Gastroesophageal sphincter (tissue), 4 donors: ENCODE measurements around the gene MAP7. TPM values are rescaled to one million over a fixed set of nuclear protein-coding genes. Genes with fewer than 3 reads are reported as not detected.

Experiments used
- ATAC-seq: fragments of 150-250 bp; one replicate; pipeline ENCODE4 v1.9.1; 2016; ENCODE audit warnings: mild to moderate bottlenecking, moderate library complexity
- H3K27ac ChIP-seq, 4 donors: fragments of 200-600 bp; sonication (generic) in 3 of 4; 1 replicate in 3 of 4; 2 replicates in 1 of 4; pipeline ENCODE4 v1.5.1; 2016 to 2019
- H3K27me3 ChIP-seq: fragments of 200-600 bp; sonication (generic); one replicate; pipeline ENCODE4 v1.5.1; 2019
- H3K36me3 ChIP-seq, 2 donors: fragments of 200-600 bp; sonication (generic); one replicate each; pipeline ENCODE4 v1.5.1; 2019; ENCODE audit warnings: control low read depth in 1 of 2
- H3K4me1 ChIP-seq, 3 donors: fragments of 200-600 bp; sonication (generic); 1 replicate in 2 of 3; 2 replicates in 1 of 3; pipeline ENCODE4 v1.5.1; 2016 to 2019; ENCODE audit warnings: control low read depth in 2 of 3
- H3K4me3 ChIP-seq, 2 donors: fragments of 200-600 bp; sonication (generic); one replicate each; pipeline ENCODE4 v1.5.1; 2019; ENCODE audit warnings: mild to moderate bottlenecking in 1 of 2, moderate library complexity in 1 of 2
- H3K9me3 ChIP-seq, 3 donors: fragments of 200-600 bp; sonication (generic); one replicate each; pipeline ENCODE4 v1.5.1; 2017 to 2019; ENCODE audit warnings: control low read depth in 2 of 3
- CTCF ChIP-seq, 4 experiments: fragments of 200-600 bp in 2 of 4; fragments of 450-650 bp in 2 of 4; sonication (generic) in 1 of 4; IDR thresholded peaks; one replicate each; pipeline ENCODE4 v1.5.1; 2017 to 2019; ENCODE audit warnings: antibody characterized with exemption in 4 of 4, mild to moderate bottlenecking in 2 of 4, moderate library complexity in 2 of 4
- EP300 ChIP-seq: sonication (generic); formaldehyde crosslinking; IDR thresholded peaks from one replicate; pipeline ENCODE4 v1.6.1; 2017; ENCODE audit warnings: antibody characterized with exemption, mild to moderate bottlenecking
- POLR2A ChIP-seq, 2 donors: fragments of 450-650 bp; IDR thresholded peaks; one replicate each; pipeline ENCODE4 v1.6.1; 2017; ENCODE audit warnings: antibody characterized with exemption in 2 of 2, mild to moderate bottlenecking in 2 of 2, moderate library complexity in 1 of 2
- POLR2AphosphoS5 ChIP-seq: sonication (generic); formaldehyde crosslinking; IDR thresholded peaks from one replicate; pipeline ENCODE4 v1.6.1; 2017; ENCODE audit warnings: antibody characterized with exemption
- WGBS, 2 donors: methylation state at CpG; one replicate each; pipeline ENCODE4 v1.1.5; 2018; ENCODE audit warnings: low coverage in 1 of 2; 5-methylcytosine and 5-hydroxymethylcytosine counted together
- total RNA-seq, 4 donors: library from RNA; depleted of rRNA; stranded (reverse); fragments of >200 nt; gene quantifications; one replicate each; pipeline ENCODE4 v1.1.0, GENCODE V29; 2016

The MAP7 gene
- total RNA-seq, 4 donors from 2014 or later, result 1.1 to 6.7 (median 4.3) TPM

GRCh38 chr6:136535017-136535765 lies 15.0 kb downstream of the MAP7 start:
- 29 to 33% methylated on average over 2 to 3 of the region's 5 CpGs for WGBS, 2 donors
- no peaks in the 10 kb centered on the region for H3K27me3 ChIP-seq
- H3K27ac ChIP-seq, result no peak overlapping the region
- no peaks in the 10 kb centered on the region for H3K9me3 ChIP-seq
- H3K4me1 ChIP-seq, result no peaks in the 10 kb centered on the region
- H3K4me3 ChIP-seq, result no peak overlapping the region
- no peaks in the 10 kb centered on the region for H3K36me3 ChIP-seq
- no peak for ATAC-seq
- TF ChIP-seq POLR2A (IDR thresholded peaks at IDR 0.05) (no peak), CTCF (IDR thresholded peaks at IDR 0.05) (no peak), POLR2AphosphoS5 (no peak), EP300 (no peak)

- no peaks in the 10 kb centered on the region for H3K27me3 ChIP-seq
- H3K9me3 ChIP-seq, result no peaks in the 10 kb centered on the region
- H3K4me1 ChIP-seq, result no peaks in the 10 kb centered on the region
- TF ChIP-seq EP300, result no peak
- TF ChIP-seq POLR2AphosphoS5, result no peak
- TF ChIP-seq CTCF (IDR thresholded peaks at IDR 0.05), result no peak
- TF ChIP-seq POLR2A (IDR thresholded peaks at IDR 0.05), result no peak
- H3K36me3 ChIP-seq, result no peaks in the 10 kb centered on the region
- no peak for ATAC-seq
- H3K4me3 ChIP-seq, result no peak overlapping the region
- H3K27ac ChIP-seq, result no peak overlapping the region
- WGBS, 2 donors, result 83 to 94% methylated on average over 3 of the region's 3 CpGs
Observed at GRCh38 chr6:136534268-136534667, 16.0 kb downstream of the MAP7 start.

- 41 to 48% methylated on average over 5 of the region's 5 CpGs for WGBS, 2 donors
- H3K27me3 ChIP-seq, result no peaks in the 10 kb centered on the region
- H3K9me3 ChIP-seq, result no peaks in the 10 kb centered on the region
- no peaks in the 10 kb centered on the region for H3K36me3 ChIP-seq
- no peak overlapping the region for H3K4me3 ChIP-seq
- TF ChIP-seq EP300 (no peak), POLR2A (IDR thresholded peaks at IDR 0.05) (no peak), CTCF (IDR thresholded peaks at IDR 0.05) (no peak)
- no peak overlapping the region for H3K27ac ChIP-seq
- no peaks in the 10 kb centered on the region for H3K4me1 ChIP-seq
- no peak for ATAC-seq
Observed at GRCh38 chr6:136533487-136533886, 16.7 kb downstream of the MAP7 start.

- no peak overlapping the region for H3K27ac ChIP-seq
- H3K27me3 ChIP-seq, result no peaks in the 10 kb centered on the region
- TF ChIP-seq CTCF (IDR thresholded peaks at IDR 0.05), result no peak
- no peak for TF ChIP-seq POLR2AphosphoS5
- TF ChIP-seq POLR2A (IDR thresholded peaks at IDR 0.05), result no peak
- no peak for TF ChIP-seq EP300
- H3K36me3 ChIP-seq, result no peaks in the 10 kb centered on the region
- no peak overlapping the region for H3K4me3 ChIP-seq
- H3K9me3 ChIP-seq, result no peaks in the 10 kb centered on the region
- no peak for ATAC-seq
- H3K4me1 ChIP-seq, result peaks cover 0 to under 1% (median 0%) of the 10 kb centered on the region in 3 donors
- WGBS, 2 donors, result 63 to 85% methylated on average over 6 of the region's 6 CpGs
Observed at GRCh38 chr6:136532030-136532429, 18.2 kb downstream of the MAP7 start.

- 97 to 100% methylated on average over 2 of the region's 3 CpGs for WGBS, 2 donors
- TF ChIP-seq POLR2A (IDR thresholded peaks at IDR 0.05) (no peak), EP300 (no peak), CTCF (IDR thresholded peaks at IDR 0.05) (no peak), POLR2AphosphoS5 (no peak)
- no peak for ATAC-seq
Observed at GRCh38 chr6:136529710-136530109, 20.5 kb downstream of the MAP7 start.

More at GRCh38 chr6:136529710-136530109, 20.5 kb downstream of the MAP7 start:
- H3K4me1 ChIP-seq, result peaks cover 0 to 16% (median 0%) of the 10 kb centered on the region in 3 donors
- H3K27ac ChIP-seq, result no peak overlapping the region
- H3K9me3 ChIP-seq, result no peaks in the 10 kb centered on the region
- H3K4me3 ChIP-seq, result no peak overlapping the region
- peaks cover 3% of the 10 kb centered on the region for H3K27me3 ChIP-seq
- no peaks in the 10 kb centered on the region for H3K36me3 ChIP-seq
